Left ventricle myocardium inferior (tissue), 1 donor: ENCODE data around the gene P2RX7. TPM values are rescaled to one million over a fixed set of nuclear protein-coding genes. Genes with fewer than 3 reads are reported as not detected.
A peak's percentile ranks its signal among the peaks of the same experiment; 100 is the strongest.

Source experiments
- DNase-seq: peaks from one replicate; pipeline ENCODE4 v3.0.0-alpha.2; 2020
- H3K27ac ChIP-seq: fragments of 200-600 bp; replicated peaks from 2 replicates; pipeline ENCODE4 v1.8.0; 2021
- H3K27me3 ChIP-seq: fragments of 200-600 bp; 2 replicates; pipeline ENCODE4 v1.8.0; 2021; ENCODE audit warnings: low read depth
- H3K36me3 ChIP-seq: fragments of 200-600 bp; 2 replicates; pipeline ENCODE4 v1.8.0; 2021
- H3K4me1 ChIP-seq: fragments of 200-600 bp; 2 replicates; pipeline ENCODE4 v1.8.0; 2021
- H3K4me3 ChIP-seq: fragments of 200-600 bp; 2 replicates; pipeline ENCODE4 v1.8.0; 2021; ENCODE audit warnings: mild to moderate bottlenecking, moderate library complexity
- H3K9me3 ChIP-seq: fragments of 200-600 bp; replicated peaks from 2 replicates; pipeline ENCODE4 v1.8.0; 2021
- intact Hi-C: fragments of 100-400 bp; cut with micrococcal nuclease; formaldehyde crosslinking; loops from one replicate; pipeline ENCODE4 v1.11.0; 2022
- total RNA-seq: library from RNA; stranded (reverse); fragmentation: NEBNext Ultra II Directional; extraction: Animal tissue kit (Norgen Biotek cat#: 25700); gene quantifications from one replicate; pipeline ENCODE4 v1.2.1, GENCODE V29; 2021
- TF ChIP-seq, protein P1 (sequence below): fragments of 200-600 bp; IDR thresholded peaks from 2 replicates; pipeline ENCODE4 v1.8.0; 2021; ENCODE audit warnings: antibody characterized with exemption, mild to moderate bottlenecking, borderline replicate concordance
- donor health status: DM: no; HTN: yes; CAD: no; lungs with severe emphysema.

The P2RX7 gene
- total RNA-seq, 1 donor from 2014 or later = 1.6 TPM

DNA sequence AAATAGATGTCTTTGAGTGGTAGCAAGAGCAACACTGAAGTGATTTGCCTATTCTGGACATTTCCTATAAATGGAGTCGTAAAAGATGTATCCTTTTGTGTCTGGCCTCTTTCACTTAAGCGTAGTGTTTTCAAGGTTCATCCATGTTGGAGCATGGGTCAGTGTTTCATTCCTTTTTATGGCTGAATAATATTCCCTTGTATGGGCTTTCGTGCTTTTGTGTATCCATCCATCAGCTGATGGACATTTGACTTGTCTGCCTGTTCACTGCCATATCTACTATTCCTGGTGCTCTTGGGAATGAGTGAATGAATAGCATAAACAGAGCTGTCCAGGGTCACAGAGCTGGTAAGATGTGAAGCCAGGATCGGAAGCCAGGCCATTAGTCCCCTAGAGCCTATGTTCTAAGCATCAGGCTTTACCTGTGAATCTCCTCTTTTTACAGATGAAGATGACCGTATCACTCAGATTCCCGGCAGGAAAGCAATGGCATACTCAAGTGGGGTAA is 1.8 kb upstream of the P2RX7 start:
- Histone ChIP-seq H3K27me3 (no peaks in the 10 kb centered on the region), H3K9me3 (no peaks in the 10 kb centered on the region), H3K36me3 (no peaks in the 10 kb centered on the region), H3K4me3 (no peak overlapping the region), H3K4me1 (peaks cover 58% of the 10 kb centered on the region), H3K27ac (no peak overlapping the region)
- intact Hi-C loops = no loop called here
- TF ChIP-seq, protein P1, sequence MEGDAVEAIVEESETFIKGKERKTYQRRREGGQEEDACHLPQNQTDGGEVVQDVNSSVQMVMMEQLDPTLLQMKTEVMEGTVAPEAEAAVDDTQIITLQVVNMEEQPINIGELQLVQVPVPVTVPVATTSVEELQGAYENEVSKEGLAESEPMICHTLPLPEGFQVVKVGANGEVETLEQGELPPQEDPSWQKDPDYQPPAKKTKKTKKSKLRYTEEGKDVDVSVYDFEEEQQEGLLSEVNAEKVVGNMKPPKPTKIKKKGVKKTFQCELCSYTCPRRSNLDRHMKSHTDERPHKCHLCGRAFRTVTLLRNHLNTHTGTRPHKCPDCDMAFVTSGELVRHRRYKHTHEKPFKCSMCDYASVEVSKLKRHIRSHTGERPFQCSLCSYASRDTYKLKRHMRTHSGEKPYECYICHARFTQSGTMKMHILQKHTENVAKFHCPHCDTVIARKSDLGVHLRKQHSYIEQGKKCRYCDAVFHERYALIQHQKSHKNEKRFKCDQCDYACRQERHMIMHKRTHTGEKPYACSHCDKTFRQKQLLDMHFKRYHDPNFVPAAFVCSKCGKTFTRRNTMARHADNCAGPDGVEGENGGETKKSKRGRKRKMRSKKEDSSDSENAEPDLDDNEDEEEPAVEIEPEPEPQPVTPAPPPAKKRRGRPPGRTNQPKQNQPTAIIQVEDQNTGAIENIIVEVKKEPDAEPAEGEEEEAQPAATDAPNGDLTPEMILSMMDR = no peak
- DNase-seq = no peak

DNA sequence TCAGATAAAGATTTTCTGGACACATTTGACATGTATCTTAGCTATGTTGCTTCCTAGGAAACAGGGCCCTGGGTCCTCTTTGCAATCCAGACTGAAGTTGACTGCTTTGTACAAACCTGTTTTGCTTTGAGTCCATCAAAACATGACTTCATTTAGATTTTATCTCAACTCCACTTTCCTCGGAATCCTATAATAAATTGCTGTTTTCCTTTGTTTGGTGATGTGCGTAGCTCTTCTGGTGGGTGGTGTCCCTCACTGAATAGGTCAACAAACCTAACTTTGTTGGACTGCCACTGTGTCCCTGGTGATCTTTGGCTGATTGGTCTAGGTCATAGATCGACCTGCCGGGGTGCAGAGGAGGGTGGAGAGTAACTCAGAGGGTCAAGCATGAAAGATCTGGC is 735 bp upstream of the P2RX7 start:
- H3K4me1 ChIP-seq = peaks cover 56% of the 10 kb centered on the region
- intact Hi-C loops = no loop called here
- H3K36me3 ChIP-seq = no peaks in the 10 kb centered on the region
- TF ChIP-seq, protein P1 = no peak
- no peak overlapping the region for H3K4me3 ChIP-seq
- peak overlapping the region; percentile 88 for H3K27ac ChIP-seq
- no peak for DNase-seq
- H3K9me3 ChIP-seq = no peaks in the 10 kb centered on the region
- no peaks in the 10 kb centered on the region for H3K27me3 ChIP-seq

DNA sequence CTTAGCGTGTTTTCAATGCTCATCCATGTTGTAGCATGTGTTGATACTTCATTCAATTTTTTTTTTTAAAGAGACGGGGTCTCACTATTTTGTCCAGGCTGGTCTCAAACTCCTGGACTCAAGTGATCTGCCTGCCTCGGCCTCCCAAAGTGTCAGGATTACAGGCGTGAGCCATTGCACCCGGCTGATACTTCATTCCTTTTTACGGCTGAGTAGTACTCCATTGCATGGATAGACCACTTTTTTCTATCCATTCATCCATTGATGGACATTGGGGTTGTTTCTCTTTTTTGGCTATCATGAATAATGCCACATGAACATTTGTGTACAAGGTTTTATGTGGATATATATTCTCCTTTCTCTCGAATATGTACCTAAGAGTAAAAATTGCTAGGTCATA is 1.2 kb downstream of the P2RX7 start:
- no peak for DNase-seq
- H3K4me1 ChIP-seq = peaks cover 37% of the 10 kb centered on the region
- H3K27me3 ChIP-seq = no peaks in the 10 kb centered on the region
- no peaks in the 10 kb centered on the region for H3K36me3 ChIP-seq
- intact Hi-C loops = no loop called here
- peak overlapping the region; percentile 71 for H3K4me3 ChIP-seq
- H3K9me3 ChIP-seq = no peaks in the 10 kb centered on the region
- TF ChIP-seq, protein P1 = no peak
- H3K27ac ChIP-seq = peak overlapping the region; percentile 88

DNA sequence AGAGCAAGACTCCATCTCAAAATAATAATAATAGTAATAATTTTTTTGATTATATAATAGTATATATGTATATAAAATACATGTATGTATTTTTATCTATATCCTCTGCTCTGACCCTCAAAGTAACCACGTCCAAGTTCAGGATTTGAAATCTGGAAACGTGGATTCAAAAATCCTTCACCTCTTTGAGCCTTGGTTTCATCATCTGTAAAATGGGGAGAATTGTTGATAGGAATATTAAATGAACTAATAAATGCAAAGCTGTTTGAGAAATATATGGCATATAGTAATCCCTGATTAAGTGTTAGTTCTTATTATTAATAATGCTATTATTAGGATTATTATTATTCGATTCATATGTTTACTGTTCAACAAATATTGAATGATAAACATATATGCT is 2.6 kb downstream of the P2RX7 start:
- intact Hi-C loops = no loop called here

DNA sequence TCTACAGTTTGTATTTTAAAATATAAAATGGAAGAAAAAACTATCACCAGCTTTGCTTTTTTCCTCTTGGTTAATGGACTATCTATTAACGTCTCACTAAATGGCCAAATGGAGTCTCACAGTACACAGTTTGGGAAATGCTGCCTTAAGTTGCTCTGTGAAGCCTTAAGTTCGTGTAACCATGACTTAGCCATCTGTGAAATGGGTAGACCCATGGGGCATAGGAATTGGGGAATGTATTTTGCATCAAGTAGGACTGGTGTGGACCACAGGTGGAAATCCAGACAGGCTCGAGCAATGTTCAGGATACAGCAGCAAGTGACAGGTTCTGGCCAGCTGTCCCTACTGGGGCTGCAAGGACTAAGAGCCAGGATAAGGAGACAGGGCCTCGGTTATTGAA is 4.8 kb downstream of the P2RX7 start:
- no peak overlapping the region for H3K4me3 ChIP-seq
- H3K27me3 ChIP-seq = no peaks in the 10 kb centered on the region
- H3K27ac ChIP-seq = no peak overlapping the region
- DNase-seq = no peak
- intact Hi-C loops = no loop called here
- peaks cover 21% of the 10 kb centered on the region for H3K4me1 ChIP-seq
- no peaks in the 10 kb centered on the region for H3K36me3 ChIP-seq
- H3K9me3 ChIP-seq = no peaks in the 10 kb centered on the region
- TF ChIP-seq, protein P1 = no peak

More for the DNA sequence above, 2.6 kb downstream of the P2RX7 start:
- DNase-seq = no peak
- Histone ChIP-seq H3K9me3 (no peaks in the 10 kb centered on the region), H3K27me3 (no peaks in the 10 kb centered on the region), H3K36me3 (no peaks in the 10 kb centered on the region), H3K4me3 (no peak overlapping the region), H3K27ac (no peak overlapping the region), H3K4me1 (peaks cover 27% of the 10 kb centered on the region)
- TF ChIP-seq, protein P1 = no peak

DNA sequence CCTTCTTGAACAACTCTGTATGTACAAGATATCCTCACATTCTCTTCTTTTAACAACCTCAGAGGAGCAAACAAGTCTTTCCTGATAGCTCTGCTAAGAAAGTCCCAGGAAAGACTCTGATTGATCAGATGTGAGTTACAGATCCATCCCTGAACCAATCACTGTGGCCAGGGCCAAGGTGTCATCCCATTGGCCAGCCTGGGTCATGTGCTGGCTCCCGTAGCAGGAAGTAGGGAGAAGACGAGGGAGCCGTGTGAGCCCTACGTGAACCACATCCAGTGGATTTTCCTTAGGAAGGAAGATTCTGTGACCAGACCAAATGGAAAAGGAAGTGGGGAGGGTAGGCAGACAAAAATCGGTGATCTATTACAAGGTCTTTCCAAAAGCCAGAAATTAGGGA is 5.6 kb downstream of the P2RX7 start:
- Histone ChIP-seq H3K9me3 (no peaks in the 10 kb centered on the region), H3K27me3 (no peaks in the 10 kb centered on the region), H3K36me3 (no peaks in the 10 kb centered on the region), H3K4me1 (peaks cover 14% of the 10 kb centered on the region), H3K4me3 (no peak overlapping the region), H3K27ac (no peak overlapping the region)
- no peak for DNase-seq
- TF ChIP-seq, protein P1 = no peak
- intact Hi-C loops = no loop called here
